Placental epithelial cell (primary cell): ENCODE measurements around the gene ERLIN1. TPM values are rescaled to one million over a fixed set of nuclear protein-coding genes. Genes with fewer than 3 reads are reported as not detected.

Experiments used
- total RNA-seq: library from RNA; depleted of rRNA; stranded (reverse); fragments of >200 nt; gene quantifications from 2 replicates; pipeline ENCODE4 v1.2.3, GENCODE V29; 2012

ERLIN1 gene
- total RNA-seq: 17.7 and 19.6 TPM in 2 replicates

DNA sequence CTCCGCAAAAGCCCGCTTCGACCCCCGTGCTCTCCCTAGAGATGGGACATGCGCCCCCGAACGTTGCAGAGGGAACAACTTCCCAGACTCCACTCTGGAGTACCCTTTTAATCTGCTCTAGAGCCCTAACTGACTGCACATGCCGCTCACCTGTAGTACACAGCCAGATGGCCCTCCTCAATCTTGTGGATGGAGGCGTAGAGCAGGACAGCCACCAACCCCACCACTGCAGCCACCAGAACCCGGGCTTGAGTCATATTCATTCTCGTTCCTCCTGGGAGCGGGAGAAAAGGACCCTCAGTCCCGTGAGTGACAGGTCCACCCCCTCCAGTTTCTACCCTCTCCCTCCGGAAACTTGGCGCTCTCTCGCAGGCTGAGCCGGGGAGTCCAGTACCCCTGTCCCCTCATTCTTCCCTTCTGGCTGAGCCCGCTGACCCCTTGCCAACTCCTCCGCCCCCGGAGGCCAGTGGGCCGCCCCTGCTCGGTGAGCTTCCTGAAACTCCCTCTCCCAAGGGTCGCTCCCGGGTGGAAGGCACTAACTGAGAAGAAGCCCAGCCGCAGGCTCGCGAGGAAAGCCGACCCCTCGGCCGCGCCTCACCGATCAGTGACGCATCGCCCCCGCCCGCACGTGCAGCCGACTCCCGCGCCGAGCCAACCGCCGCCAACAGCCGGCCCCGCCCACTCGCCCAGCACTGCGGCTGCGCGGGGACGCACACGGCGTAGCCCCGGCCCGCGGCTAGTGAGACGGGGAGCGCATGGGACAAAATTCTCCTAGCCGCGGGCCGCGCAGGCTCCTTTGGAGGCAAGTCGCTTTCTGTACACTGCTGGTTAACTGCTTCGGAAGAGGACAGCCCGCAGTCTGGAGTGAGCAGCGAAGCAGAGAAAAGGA lies at the start of gene ERLIN1:
TSS of gene ERLIN1 (minus strand) at position 666 of the 889 bp plus-strand sequence. CDS start at position 263, 403 bp downstream.

Other genes starting within 250 kb of the ERLIN1 start
- 22.6 and 30.2 TPM in 2 replicates for gene DNMBP, start 176.1 kb downstream of the ERLIN1 start, total RNA-seq
- gene CPN1, start 104.2 kb downstream of the ERLIN1 start, total RNA-seq: not detected in 2 replicates
- 11.8 and 14.1 TPM in 2 replicates for gene CHUK, start 43.6 kb upstream of the ERLIN1 start, total RNA-seq
- gene CWF19L1, start 81.6 kb upstream of the ERLIN1 start, total RNA-seq: 16.1 and 27.1 TPM in 2 replicates
- 32.2 and 52.2 TPM in 2 replicates for gene BLOC1S2, start 100.7 kb upstream of the ERLIN1 start, total RNA-seq
- gene PKD2L1, start 144.2 kb upstream of the ERLIN1 start, total RNA-seq: not detected in 2 replicates
- gene SCD, start 161.2 kb upstream of the ERLIN1 start, total RNA-seq: 12.2 and 247 TPM in 2 replicates